Testis (tissue), 3 donors: ENCODE results near the gene SFRP2. TPM values are rescaled to one million over a fixed set of nuclear protein-coding genes. Genes with fewer than 3 reads are reported as not detected.
A peak's percentile ranks its signal among the peaks of the same experiment; 100 is the strongest.

Experiments used
- DNase-seq: peaks from one replicate; pipeline ENCODE4 v3.0.0-alpha.2; 2019
- H3K27ac ChIP-seq, 2 donors: fragments of 200-600 bp; sonication (generic); one replicate each; pipeline ENCODE4 v1.5.1; 2019
- H3K27me3 ChIP-seq: fragments of 200-600 bp; sonication (generic); one replicate; pipeline ENCODE4 v1.5.1; 2019
- H3K36me3 ChIP-seq: fragments of 200-600 bp; sonication (generic); one replicate; pipeline ENCODE4 v1.5.1; 2017; ENCODE audit warnings: low read depth; ENCODE audit errors: missing control alignments
- H3K4me1 ChIP-seq: fragments of 200-600 bp; sonication (generic); one replicate; pipeline ENCODE4 v1.5.1; 2019
- H3K4me3 ChIP-seq, 2 donors: fragments of 200-600 bp; sonication (generic); one replicate each; pipeline ENCODE4 v1.5.1; 2017 to 2019
- H3K9me3 ChIP-seq: fragments of 200-600 bp; sonication (generic); one replicate; pipeline ENCODE4 v1.5.1; 2017
- CTCF ChIP-seq, 3 experiments: fragments of 450-650 bp in 2 of 3; fragments of 200-600 bp in 1 of 3; sonication (generic) in 1 of 3; IDR thresholded peaks; one replicate each; pipeline ENCODE4 v1.5.1; 2016 to 2019; ENCODE audit warnings: antibody characterized with exemption in 3 of 3, mild to moderate bottlenecking in 2 of 3, moderate library complexity in 1 of 3
- POLR2A ChIP-seq: fragments of 450-650 bp; IDR thresholded peaks from one replicate; pipeline ENCODE4 v1.6.1; 2017; ENCODE audit warnings: antibody characterized with exemption, mild to moderate bottlenecking, moderate library complexity
- WGBS, 2 donors: methylation state at CpG; one replicate each; pipeline ENCODE4 v1.1.5; 2018; 5-methylcytosine and 5-hydroxymethylcytosine counted together
- intact Hi-C: fragments of 100-400 bp; cut with DNase I; formaldehyde crosslinking; loops from one replicate; pipeline ENCODE4 v1.15.1; 2023; ENCODE audit warnings: low total_unique reads
- polyA plus RNA-seq: library from polyadenylated mRNA; stranded (reverse); fragments of 350-450 nt; fragmentation: Illumina TruSeq; extraction: RNeasy Lipid Tissue Mini Kit (QIAGEN cat#74804); gene quantifications from one replicate; pipeline ENCODE4 v1.2.3, GENCODE V29; 2014; ENCODE audit warnings: low read depth, low replicate concordance; ENCODE audit not compliant: insufficient read depth
- total RNA-seq, 2 donors: library from RNA; depleted of rRNA; stranded (reverse); fragments of >200 nt; gene quantifications; one replicate each; pipeline ENCODE4 v1.2.3, GENCODE V29; 2016

SFRP2 gene
- total and polyA plus RNA-seq, 3 donors from 2014 or later: 0.39 to 65.6 (median 1.2) TPM

- Histone ChIP-seq H3K36me3 (no peaks in the 10 kb centered on the region), H3K27ac (no peak overlapping the region), H3K27me3 (no peaks in the 10 kb centered on the region), H3K4me3 (no peak overlapping the region), H3K9me3 (no peaks in the 10 kb centered on the region), H3K4me1 (no peaks in the 10 kb centered on the region)
- TF ChIP-seq POLR2A (no peak), CTCF (IDR thresholded peaks at IDR 0.05) (no peak)
- intact Hi-C loops: no loop called here
- no peak for DNase-seq
- 86 to 94% methylated on average over 2 of the region's 2 CpGs for WGBS, 2 donors
Measured at GRCh38 chr4:153758136-153758535, 30.7 kb downstream of the SFRP2 start.

- WGBS, 2 donors: 68 to 100% methylated on average over 1 of the region's 1 CpG
- no peak overlapping the region for H3K27ac ChIP-seq
- TF ChIP-seq POLR2A (no peak), CTCF (IDR thresholded peaks at IDR 0.05) (no peak)
- no peaks in the 10 kb centered on the region for H3K4me1 ChIP-seq
- no peak overlapping the region for H3K4me3 ChIP-seq
- no peaks in the 10 kb centered on the region for H3K36me3 ChIP-seq
- intact Hi-C loops: no loop called here
- no peaks in the 10 kb centered on the region for H3K9me3 ChIP-seq
- H3K27me3 ChIP-seq: no peaks in the 10 kb centered on the region
- DNase-seq: no peak
Measured at GRCh38 chr4:153757407-153757806, 31.5 kb downstream of the SFRP2 start.

GRCh38 chr4:153755186-153755585 is 33.7 kb downstream of the SFRP2 start:
- WGBS, 2 donors: 75 to 79% methylated on average over 2 of the region's 2 CpGs
- DNase-seq: no peak
- TF ChIP-seq CTCF (IDR thresholded peaks at IDR 0.05): no peak
- TF ChIP-seq POLR2A: no peak

GRCh38 chr4:153750197-153750817 is 38.6 kb downstream of the SFRP2 start:
- Histone ChIP-seq H3K27me3 (no peaks in the 10 kb centered on the region), H3K4me3 (no peak overlapping the region), H3K9me3 (no peaks in the 10 kb centered on the region), H3K4me1 (no peaks in the 10 kb centered on the region), H3K27ac (no peak overlapping the region), H3K36me3 (no peaks in the 10 kb centered on the region)
- peak; percentile 45 to 52 (median 47) for TF ChIP-seq CTCF (IDR thresholded peaks at IDR 0.05)
- TF ChIP-seq POLR2A: no peak
- DNase-seq: peak; percentile 57
- 44 to 53% methylated on average over 5 of the region's 5 CpGs for WGBS, 2 donors
- intact Hi-C loops: no loop called here

More at GRCh38 chr4:153755186-153755585, 33.7 kb downstream of the SFRP2 start:
- Histone ChIP-seq H3K4me3 (no peak overlapping the region), H3K27ac (no peak overlapping the region), H3K36me3 (no peaks in the 10 kb centered on the region), H3K9me3 (no peaks in the 10 kb centered on the region), H3K27me3 (no peaks in the 10 kb centered on the region), H3K4me1 (no peaks in the 10 kb centered on the region)
- intact Hi-C loops: no loop called here

- 70 to 85% methylated on average over 6 of the region's 6 CpGs for WGBS, 2 donors
- intact Hi-C loops: no loop called here
- H3K4me3 ChIP-seq: no peak overlapping the region
- TF ChIP-seq CTCF (IDR thresholded peaks at IDR 0.05) (no peak), POLR2A (no peak)
- H3K27ac ChIP-seq: no peak overlapping the region
- no peaks in the 10 kb centered on the region for H3K36me3 ChIP-seq
- DNase-seq: no peak
- H3K4me1 ChIP-seq: no peaks in the 10 kb centered on the region
- no peaks in the 10 kb centered on the region for H3K9me3 ChIP-seq
- no peaks in the 10 kb centered on the region for H3K27me3 ChIP-seq
Measured at GRCh38 chr4:153748378-153748777, 40.5 kb downstream of the SFRP2 start.
